ENCODE data around the gene PVALEF. TPM values are rescaled to one million over a fixed set of nuclear protein-coding genes. Genes with fewer than 3 reads are reported as not detected.

PVALEF gene
- total RNA-seq, 1 experiment from 2014 or later = not detected

- no peak for DNase-seq (ENCODE audit: low read depth, low spot score)
- CTCF ChIA-PET = interaction anchor here (0.6 kb wide), 1 partner anchor 39 kb away, joined by 3 read pairs; no protein-coding TSS in a partner anchor
- H3K9me3 ChIP-seq (ENCODE audit: control insufficient read depth, insufficient read depth, low read depth, low read length) = no peaks in the 10 kb centered on the region
- no TSS peak for BruUV-seq (replicated peaks)
- peak overlapping the region; percentile 1 for H3K27ac ChIP-seq (ENCODE audit: low read length)
- TF ChIP-seq, protein P1, sequence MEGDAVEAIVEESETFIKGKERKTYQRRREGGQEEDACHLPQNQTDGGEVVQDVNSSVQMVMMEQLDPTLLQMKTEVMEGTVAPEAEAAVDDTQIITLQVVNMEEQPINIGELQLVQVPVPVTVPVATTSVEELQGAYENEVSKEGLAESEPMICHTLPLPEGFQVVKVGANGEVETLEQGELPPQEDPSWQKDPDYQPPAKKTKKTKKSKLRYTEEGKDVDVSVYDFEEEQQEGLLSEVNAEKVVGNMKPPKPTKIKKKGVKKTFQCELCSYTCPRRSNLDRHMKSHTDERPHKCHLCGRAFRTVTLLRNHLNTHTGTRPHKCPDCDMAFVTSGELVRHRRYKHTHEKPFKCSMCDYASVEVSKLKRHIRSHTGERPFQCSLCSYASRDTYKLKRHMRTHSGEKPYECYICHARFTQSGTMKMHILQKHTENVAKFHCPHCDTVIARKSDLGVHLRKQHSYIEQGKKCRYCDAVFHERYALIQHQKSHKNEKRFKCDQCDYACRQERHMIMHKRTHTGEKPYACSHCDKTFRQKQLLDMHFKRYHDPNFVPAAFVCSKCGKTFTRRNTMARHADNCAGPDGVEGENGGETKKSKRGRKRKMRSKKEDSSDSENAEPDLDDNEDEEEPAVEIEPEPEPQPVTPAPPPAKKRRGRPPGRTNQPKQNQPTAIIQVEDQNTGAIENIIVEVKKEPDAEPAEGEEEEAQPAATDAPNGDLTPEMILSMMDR (IDR thresholded peaks at IDR 0.05) = no peak
- TF ChIP-seq POLR2AphosphoS5 (IDR thresholded peaks at IDR 0.05; ENCODE audit: low read depth, low read length) (peak; percentile 64; the same call in 1 of the 2 replicates), TCF7L2 (IDR thresholded peaks at IDR 0.05; ENCODE audit: low read depth, low read length) (no peak), SIN3A (IDR thresholded peaks at IDR 0.05; ENCODE audit: borderline replicate concordance, insufficient read depth, low read depth, low read length) (no peak)
- TF ChIP-seq, protein P2, sequence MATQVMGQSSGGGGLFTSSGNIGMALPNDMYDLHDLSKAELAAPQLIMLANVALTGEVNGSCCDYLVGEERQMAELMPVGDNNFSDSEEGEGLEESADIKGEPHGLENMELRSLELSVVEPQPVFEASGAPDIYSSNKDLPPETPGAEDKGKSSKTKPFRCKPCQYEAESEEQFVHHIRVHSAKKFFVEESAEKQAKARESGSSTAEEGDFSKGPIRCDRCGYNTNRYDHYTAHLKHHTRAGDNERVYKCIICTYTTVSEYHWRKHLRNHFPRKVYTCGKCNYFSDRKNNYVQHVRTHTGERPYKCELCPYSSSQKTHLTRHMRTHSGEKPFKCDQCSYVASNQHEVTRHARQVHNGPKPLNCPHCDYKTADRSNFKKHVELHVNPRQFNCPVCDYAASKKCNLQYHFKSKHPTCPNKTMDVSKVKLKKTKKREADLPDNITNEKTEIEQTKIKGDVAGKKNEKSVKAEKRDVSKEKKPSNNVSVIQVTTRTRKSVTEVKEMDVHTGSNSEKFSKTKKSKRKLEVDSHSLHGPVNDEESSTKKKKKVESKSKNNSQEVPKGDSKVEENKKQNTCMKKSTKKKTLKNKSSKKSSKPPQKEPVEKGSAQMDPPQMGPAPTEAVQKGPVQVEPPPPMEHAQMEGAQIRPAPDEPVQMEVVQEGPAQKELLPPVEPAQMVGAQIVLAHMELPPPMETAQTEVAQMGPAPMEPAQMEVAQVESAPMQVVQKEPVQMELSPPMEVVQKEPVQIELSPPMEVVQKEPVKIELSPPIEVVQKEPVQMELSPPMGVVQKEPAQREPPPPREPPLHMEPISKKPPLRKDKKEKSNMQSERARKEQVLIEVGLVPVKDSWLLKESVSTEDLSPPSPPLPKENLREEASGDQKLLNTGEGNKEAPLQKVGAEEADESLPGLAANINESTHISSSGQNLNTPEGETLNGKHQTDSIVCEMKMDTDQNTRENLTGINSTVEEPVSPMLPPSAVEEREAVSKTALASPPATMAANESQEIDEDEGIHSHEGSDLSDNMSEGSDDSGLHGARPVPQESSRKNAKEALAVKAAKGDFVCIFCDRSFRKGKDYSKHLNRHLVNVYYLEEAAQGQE (IDR thresholded peaks at IDR 0.05; ENCODE audit: insufficient read depth in 1 of 2, low read depth in 2 of 2, low read length in 1 of 2) = no peak
- POLR2A ChIA-PET = no interaction called here
- H3K27me3 ChIP-seq (ENCODE audit: control insufficient read depth, insufficient read depth, low read length) = no peaks in the 10 kb centered on the region
- no peaks in the 10 kb centered on the region for H3K36me3 ChIP-seq (ENCODE audit: control insufficient read depth, insufficient read depth, low read length)
- intact Hi-C loops (cut with micrococcal nuclease; ENCODE audit: unreplicated experiment) = no loop called here
- H3K4me1 ChIP-seq (ENCODE audit: control insufficient read depth, insufficient read depth, low read length) = peaks cover 34% of the 10 kb centered on the region
- ATAC-seq = peak; percentile 16
- in situ Hi-C loops (cut with HindIII; ENCODE audit: low pct_unique_long_range_greater_than_20kb, low sequenced_read_pairs) = no loop called here
- peak overlapping the region; percentile 50 to 52 for H3K4me3 ChIP-seq (ENCODE audit: low read depth in 2 of 2, low read length in 2 of 2)
These were observed 46.7 kb upstream of the PVALEF start for GRCh38 chr17:81118308-81119221.

GRCh38 chr17:81119223-81120148, 45.8 kb upstream of the PVALEF start:
- H3K4me3 ChIP-seq (ENCODE audit: low read depth in 2 of 2, low read length in 2 of 2) = peak overlapping the region; percentile 50 to 52
- in situ Hi-C loops (cut with HindIII; ENCODE audit: low pct_unique_long_range_greater_than_20kb, low sequenced_read_pairs) = no loop called here
- DNase-seq (ENCODE audit: low read depth, low spot score) (peak; percentile 78), ATAC-seq (peak; percentile 74)
- TF ChIP-seq, protein P1 (IDR thresholded peaks at IDR 0.05) = no peak; the same call in 1 of the 2 replicates
- TF ChIP-seq SIN3A (IDR thresholded peaks at IDR 0.05; ENCODE audit: borderline replicate concordance, insufficient read depth, low read depth, low read length) (0 out of 2 replicates have a peak, but pooled peaks have one; percentile 57), TCF7L2 (IDR thresholded peaks at IDR 0.05; ENCODE audit: low read depth, low read length) (no peak), POLR2AphosphoS5 (IDR thresholded peaks at IDR 0.05; ENCODE audit: low read depth, low read length) (no peak; the same call in none of the 2 replicates)
- TF ChIP-seq, protein P2 (IDR thresholded peaks at IDR 0.05; ENCODE audit: insufficient read depth in 1 of 2, low read depth in 2 of 2, low read length in 1 of 2) = 0 out of 4 replicates have a peak, but pooled peaks of 1 of the 2 experiments have one; percentile 26
- intact Hi-C loops (cut with micrococcal nuclease; ENCODE audit: unreplicated experiment) = no loop called here
- H3K36me3 ChIP-seq (ENCODE audit: control insufficient read depth, insufficient read depth, low read length) = no peaks in the 10 kb centered on the region
- POLR2A ChIA-PET = no interaction called here
- H3K9me3 ChIP-seq (ENCODE audit: control insufficient read depth, insufficient read depth, low read depth, low read length) = no peaks in the 10 kb centered on the region
- peak overlapping the region; percentile 48; the same call in 1 of the 2 replicates for H3K27ac ChIP-seq (ENCODE audit: low read length)
- CTCF ChIA-PET = interaction anchor here (0.6 kb wide), 1 partner anchor 38 kb away, joined by 3 read pairs; no protein-coding TSS in a partner anchor
- H3K4me1 ChIP-seq (ENCODE audit: control insufficient read depth, insufficient read depth, low read length) = peaks cover 34% of the 10 kb centered on the region
- no peaks in the 10 kb centered on the region for H3K27me3 ChIP-seq (ENCODE audit: control insufficient read depth, insufficient read depth, low read length)
- BruUV-seq (replicated peaks) = no TSS peak

All from Panc1 (cell line).